Measurements from ENCODE around the gene NPPC. TPM values are rescaled to one million over a fixed set of nuclear protein-coding genes. Genes with fewer than 3 reads are reported as not detected.

NPPC gene
- total RNA-seq = 1 to 10 TPM in 1 of 4 donors, not detected in 3; 1.8 TPM

GRCh38 chr2:231926180-231926741, at the start of gene NPPC:
Gene NPPC, minus strand, starts transcription at chr2:231926396. Its CDS starts 147 bp downstream, at chr2:231926249.
- no peak for TF ChIP-seq CTCF (IDR thresholded peaks at IDR 0.05; ENCODE audit: low read depth)

- no peak for TF ChIP-seq CTCF (IDR thresholded peaks at IDR 0.05; ENCODE audit: low read depth)
Measured at GRCh38 chr2:231975001-231975400, 48.8 kb upstream of the NPPC start.

- TF ChIP-seq CTCF (IDR thresholded peaks at IDR 0.05; ENCODE audit: low read depth) = no peak
Measured at GRCh38 chr2:231970461-231970860, 44.3 kb upstream of the NPPC start.

- no peak for TF ChIP-seq CTCF (IDR thresholded peaks at IDR 0.05; ENCODE audit: low read depth)
Measured at GRCh38 chr2:231968820-231969219, 42.6 kb upstream of the NPPC start.

GRCh38 chr2:231966886-231967285, 40.7 kb upstream of the NPPC start:
- no peak for TF ChIP-seq CTCF (IDR thresholded peaks at IDR 0.05; ENCODE audit: low read depth)

- no peak for TF ChIP-seq CTCF (IDR thresholded peaks at IDR 0.05; ENCODE audit: low read depth)
Measured at GRCh38 chr2:231965102-231965501, 38.9 kb upstream of the NPPC start.

GRCh38 chr2:231961349-231962166, 35.4 kb upstream of the NPPC start, which contains the start of gene DIS3L2:
Gene DIS3L2, plus strand, starts transcription at chr2:231961713. Its CDS starts 53,215 bp downstream, at chr2:232014928.
- no peak for TF ChIP-seq CTCF (IDR thresholded peaks at IDR 0.05; ENCODE audit: low read depth)

All from subcutaneous adipose tissue (tissue), 4 donors.